CD14-positive monocyte (primary cell): ENCODE data around the gene C1QTNF1. TPM values are rescaled to one million over a fixed set of nuclear protein-coding genes. Genes with fewer than 3 reads are reported as not detected.

Source experiments
- DNase-seq, 3 donors: peaks; one replicate each; pipeline ENCODE4 v3.0.0-alpha.2; 2011 to 2022
- H2AFZ ChIP-seq: 2 replicates; pipeline ENCODE4 v1.6.0; 2012; ENCODE audit warnings: mild to moderate bottlenecking, low read depth, low read length, inconsistent platforms; ENCODE audit not compliant: insufficient read depth, poor library complexity, severe bottlenecking
- H3K27ac ChIP-seq, 2 donors: 1 replicate in 1 of 2; 2 replicates in 1 of 2; pipeline ENCODE4 v1.5.1; 2012 to 2013; ENCODE audit warnings: low read length in 2 of 2, control low read depth in 1 of 2, inconsistent platforms in 1 of 2, low read depth in 1 of 2, mild to moderate bottlenecking in 1 of 2
- H3K27me3 ChIP-seq, 2 donors: one replicate each; pipeline versions ENCODE4 v1.6.0 to v1.6.1; 2011 to 2013; ENCODE audit warnings: low read length in 2 of 2; ENCODE audit not compliant: control insufficient read depth in 2 of 2, insufficient read depth in 2 of 2
- H3K36me3 ChIP-seq, 2 donors: replicated peaks in 1 of 2; 1 replicate in 1 of 2; 2 replicates in 1 of 2; pipeline versions ENCODE4 v1.5.1 to v1.6.1; 2012 to 2013; ENCODE audit warnings: low read length in 2 of 2, control low read depth in 1 of 2, inconsistent platforms in 1 of 2, mild to moderate bottlenecking in 1 of 2; ENCODE audit not compliant: insufficient read depth in 2 of 2, control insufficient read depth in 1 of 2
- H3K4me1 ChIP-seq, 2 donors: 1 replicate in 1 of 2; 2 replicates in 1 of 2; pipeline versions ENCODE4 v1.5.1 to v1.6.1; 2012 to 2013; ENCODE audit warnings: low read length in 2 of 2, control low read depth in 1 of 2, inconsistent platforms in 1 of 2, mild to moderate bottlenecking in 1 of 2, moderate library complexity in 1 of 2; ENCODE audit not compliant: insufficient read depth in 2 of 2, control insufficient read depth in 1 of 2
- H3K4me2 ChIP-seq: replicated peaks from 2 replicates; pipeline ENCODE3; 2012; ENCODE audit warnings: low read length, moderate library complexity, mild to moderate bottlenecking; ENCODE audit not compliant: poor library complexity, severe bottlenecking; ENCODE audit errors: extremely low read depth
- H3K4me3 ChIP-seq, 3 experiments: fragments of 200-600 bp in 1 of 3; sonication (generic) in 1 of 3; replicated peaks in 1 of 3; 1 replicate in 2 of 3; 2 replicates in 1 of 3; pipeline ENCODE4 v1.5.1; 2011 to 2013; ENCODE audit warnings: low read length in 3 of 3, mild to moderate bottlenecking in 3 of 3, control low read depth in 2 of 3, low read depth in 2 of 3, inconsistent platforms in 1 of 3, moderate library complexity in 1 of 3
- H3K79me2 ChIP-seq: 2 replicates; pipeline ENCODE4 v1.6.0; 2012; ENCODE audit warnings: mild to moderate bottlenecking, control low read depth, inconsistent platforms, low read length, moderate library complexity; ENCODE audit not compliant: insufficient read depth
- H3K9ac ChIP-seq: 2 replicates; pipeline ENCODE4 v1.6.0; 2017; ENCODE audit warnings: low read length, mild to moderate bottlenecking; ENCODE audit not compliant: insufficient read depth, poor library complexity, severe bottlenecking
- H3K9me3 ChIP-seq, 2 donors: replicated peaks in 1 of 2; 1 replicate in 1 of 2; 2 replicates in 1 of 2; pipeline versions ENCODE4 v1.5.1 to v1.6.1; 2012 to 2013; ENCODE audit warnings: low read length in 2 of 2, control low read depth in 1 of 2; ENCODE audit not compliant: control insufficient read depth in 1 of 2, insufficient read depth in 1 of 2
- H4K20me1 ChIP-seq: 2 replicates; pipeline ENCODE4 v1.6.0; 2012; ENCODE audit warnings: mild to moderate bottlenecking, low read length, control low read depth, moderate library complexity; ENCODE audit not compliant: insufficient read depth
- H3K27ac Mint-ChIP-seq, 7 donors: one replicate each; pipeline ENCODE4 v1.8.0; 2020; ENCODE audit warnings: mild to moderate bottlenecking in 7 of 7, mixed read lengths in 7 of 7, moderate library complexity in 6 of 7, inconsistent platforms in 2 of 7
- H3K27me3 Mint-ChIP-seq, 3 donors: one replicate each; pipeline ENCODE4 v1.8.0; 2021 to 2022; ENCODE audit warnings: low read depth in 3 of 3, mild to moderate bottlenecking in 3 of 3, mixed read lengths in 3 of 3, moderate library complexity in 3 of 3, inconsistent platforms in 1 of 3
- H3K36me3 Mint-ChIP-seq, 2 donors: one replicate each; pipeline ENCODE4 v1.8.0; 2020; ENCODE audit warnings: mixed read lengths in 2 of 2, inconsistent platforms in 1 of 2, mild to moderate bottlenecking in 1 of 2
- H3K4me1 Mint-ChIP-seq: one replicate; pipeline ENCODE4 v1.8.0; 2020; ENCODE audit warnings: mild to moderate bottlenecking, mixed read lengths
- H3K4me3 Mint-ChIP-seq, 2 donors: one replicate each; pipeline ENCODE4 v1.8.0; 2020; ENCODE audit warnings: mild to moderate bottlenecking in 2 of 2, mixed read lengths in 2 of 2, moderate library complexity in 1 of 2
- H3K9me3 Mint-ChIP-seq, 7 donors: one replicate each; pipeline ENCODE4 v1.8.0; 2020 to 2022; ENCODE audit warnings: mixed read lengths in 7 of 7, mild to moderate bottlenecking in 6 of 7, moderate library complexity in 6 of 7, inconsistent platforms in 2 of 7
- WGBS: methylation state at CpG from one replicate; pipeline ENCODE4 v1.1.5; 2013; ENCODE audit warnings: missing lambda C conversion rate; ENCODE audit not compliant: insufficient coverage; 5-methylcytosine and 5-hydroxymethylcytosine counted together
- intact Hi-C, 2 donors: fragments of 100-400 bp; cut with micrococcal nuclease; formaldehyde crosslinking; loops; one replicate each; pipeline versions ENCODE4 v1.15.0 to v1.15.1; 2023
- polyA plus RNA-seq, 3 donors: library from polyadenylated mRNA; depleted of rRNA in 1 of 3; unstranded in 2 of 3; stranded (reverse) in 1 of 3; fragments of 300-500 nt in 2 of 3; fragments of >200 nt in 1 of 3; fragmentation: Illumina TruSeq in 2 of 3; gene quantifications; 1 replicate in 2 of 3; 2 replicates in 1 of 3; pipeline ENCODE4 v1.2.3, GENCODE V29; 2012 to 2021
- TF ChIP-seq, protein P1 (sequence below): fragments of 200-600 bp; IDR thresholded peaks from one replicate; pipeline ENCODE4 v1.8.0; 2022; ENCODE audit warnings: antibody characterized with exemption, mild to moderate bottlenecking

Gene C1QTNF1
- polyA plus RNA-seq, 3 donors, result not detected

DNA sequence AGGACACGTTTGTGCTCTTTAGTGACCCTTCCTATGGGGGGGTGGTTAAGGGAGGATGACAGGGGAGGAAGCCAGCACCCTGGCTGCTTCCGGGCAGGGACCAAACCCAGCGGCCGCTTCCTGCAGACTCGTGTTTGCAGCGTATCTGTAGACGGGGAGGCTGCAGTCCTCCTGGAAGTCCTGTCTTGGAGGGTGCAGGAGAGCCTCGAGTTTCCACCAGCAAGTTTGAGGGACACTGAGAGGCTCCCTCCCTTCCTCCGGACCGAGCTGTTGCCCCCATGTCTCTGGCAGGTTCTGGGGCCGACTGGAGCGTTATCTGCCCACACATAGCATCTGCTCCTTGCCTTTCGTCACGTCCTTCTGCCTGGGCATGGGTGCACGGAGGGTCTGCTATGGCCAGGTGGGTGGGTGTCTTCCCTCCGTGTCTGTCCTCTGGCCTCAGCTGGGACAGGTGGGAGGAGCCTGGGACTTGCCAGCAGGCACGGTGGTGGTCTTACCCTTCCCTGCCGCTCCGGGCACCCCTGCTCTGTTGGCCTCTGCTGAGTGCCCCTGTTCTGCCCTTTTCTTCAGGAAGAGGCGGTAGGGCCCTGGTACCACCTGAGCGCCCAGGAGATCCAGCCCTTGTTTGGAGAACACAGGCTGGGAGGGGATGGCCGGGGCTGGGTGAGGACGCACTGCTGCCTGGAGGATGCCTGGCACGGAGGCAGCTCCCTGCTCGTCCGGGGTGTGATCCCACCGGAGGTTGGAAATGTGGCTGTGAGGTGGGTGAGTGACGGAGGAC is 59.4 kb downstream of the C1QTNF1 start:
- H3K36me3 Mint-ChIP-seq, result peaks cover 67 to 90% of the 10 kb centered on the region in 2 donors
- H3K9ac ChIP-seq, result no peak overlapping the region
- intact Hi-C loops, result loop anchor here (2.0 to 5.0 kb wide), 2 partner anchors 36 to 37 kb away; no protein-coding TSS in a partner anchor
- H3K27me3 Mint-ChIP-seq, result no peaks in the 10 kb centered on the region
- H3K79me2 ChIP-seq, result no peaks in the 10 kb centered on the region
- no peaks in the 10 kb centered on the region for H3K4me1 Mint-ChIP-seq
- H3K4me3 ChIP-seq, result no peak overlapping the region
- H3K4me2 ChIP-seq, result no peak overlapping the region
- peaks cover 35% of the 10 kb centered on the region for H4K20me1 ChIP-seq
- TF ChIP-seq, protein P1, sequence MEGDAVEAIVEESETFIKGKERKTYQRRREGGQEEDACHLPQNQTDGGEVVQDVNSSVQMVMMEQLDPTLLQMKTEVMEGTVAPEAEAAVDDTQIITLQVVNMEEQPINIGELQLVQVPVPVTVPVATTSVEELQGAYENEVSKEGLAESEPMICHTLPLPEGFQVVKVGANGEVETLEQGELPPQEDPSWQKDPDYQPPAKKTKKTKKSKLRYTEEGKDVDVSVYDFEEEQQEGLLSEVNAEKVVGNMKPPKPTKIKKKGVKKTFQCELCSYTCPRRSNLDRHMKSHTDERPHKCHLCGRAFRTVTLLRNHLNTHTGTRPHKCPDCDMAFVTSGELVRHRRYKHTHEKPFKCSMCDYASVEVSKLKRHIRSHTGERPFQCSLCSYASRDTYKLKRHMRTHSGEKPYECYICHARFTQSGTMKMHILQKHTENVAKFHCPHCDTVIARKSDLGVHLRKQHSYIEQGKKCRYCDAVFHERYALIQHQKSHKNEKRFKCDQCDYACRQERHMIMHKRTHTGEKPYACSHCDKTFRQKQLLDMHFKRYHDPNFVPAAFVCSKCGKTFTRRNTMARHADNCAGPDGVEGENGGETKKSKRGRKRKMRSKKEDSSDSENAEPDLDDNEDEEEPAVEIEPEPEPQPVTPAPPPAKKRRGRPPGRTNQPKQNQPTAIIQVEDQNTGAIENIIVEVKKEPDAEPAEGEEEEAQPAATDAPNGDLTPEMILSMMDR, result no peak
- no peak for DNase-seq
- H3K4me1 ChIP-seq, result no peaks in the 10 kb centered on the region
- no peak overlapping the region for H2AFZ ChIP-seq
- H3K27ac ChIP-seq, result no peak overlapping the region
- 96% methylated on average over 20 of the region's 28 CpGs for WGBS
- no peaks in the 10 kb centered on the region for H3K9me3 Mint-ChIP-seq
- H3K36me3 ChIP-seq, result peaks cover 73 to 89% of the 10 kb centered on the region in 2 donors
- no peaks in the 10 kb centered on the region for H3K9me3 ChIP-seq
- no peak overlapping the region for H3K4me3 Mint-ChIP-seq
- no peaks in the 10 kb centered on the region for H3K27me3 ChIP-seq
- H3K27ac Mint-ChIP-seq, result peak overlapping the region in 1 of 7 donors; percentile 78

DNA sequence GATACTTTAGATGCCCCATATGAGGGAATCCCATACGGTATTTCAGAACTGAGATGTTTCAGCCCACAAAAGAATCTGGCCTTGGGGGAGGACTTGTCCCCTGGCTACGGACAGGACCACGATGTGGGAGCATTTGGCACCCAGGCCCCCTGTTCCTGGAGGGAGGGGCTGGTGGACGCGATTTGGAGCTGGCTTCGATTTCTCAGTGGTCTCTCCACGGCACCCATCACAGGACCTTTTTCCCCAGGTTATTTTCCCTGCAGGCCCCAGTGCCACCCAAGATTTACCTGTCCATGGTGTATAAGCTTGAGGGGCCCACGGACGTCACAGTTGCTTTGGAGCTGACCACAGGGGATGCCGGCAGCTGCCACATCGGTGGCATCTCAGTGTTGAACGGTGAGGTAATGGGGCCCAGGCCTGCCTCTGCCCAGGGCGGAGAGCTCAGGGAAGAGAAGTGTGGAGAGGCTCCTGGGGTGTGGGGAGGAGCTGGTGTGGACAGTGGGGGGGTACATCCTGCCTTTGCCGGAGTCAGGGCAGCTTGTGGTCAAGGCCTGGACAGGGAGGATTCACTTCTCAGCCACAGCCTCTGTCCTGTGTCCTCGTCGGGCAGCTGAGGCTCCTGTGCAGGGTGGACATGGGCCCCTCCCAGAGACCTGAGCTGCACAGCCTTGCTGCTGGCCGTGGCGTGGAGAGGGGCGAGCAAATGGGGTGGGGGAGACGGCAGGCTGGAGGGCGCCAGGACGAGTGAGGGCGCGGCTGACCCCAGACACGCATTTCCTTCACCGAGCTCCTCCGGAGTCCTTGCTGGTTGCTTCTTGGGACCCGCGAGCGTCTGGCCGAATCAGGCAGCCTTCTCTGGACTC is 60.6 kb downstream of the C1QTNF1 start:
- peaks cover 62 to 77% of the 10 kb centered on the region in 2 donors for H3K36me3 ChIP-seq

More for the DNA sequence above, 60.6 kb downstream of the C1QTNF1 start:
- intact Hi-C loops, result loop anchor here in 1 of 2 donors (5.0 kb wide), 1 partner anchor 37 kb away; no protein-coding TSS in a partner anchor
- Mint-ChIP-seq H3K4me3 (no peak overlapping the region), H3K36me3 (peaks cover 58 to 82% of the 10 kb centered on the region in 2 donors), H3K4me1 (no peaks in the 10 kb centered on the region), H3K27me3 (no peaks in the 10 kb centered on the region), H3K27ac (no peak overlapping the region), H3K9me3 (no peaks in the 10 kb centered on the region)
- Histone ChIP-seq H2AFZ (no peak overlapping the region), H3K4me2 (no peak overlapping the region), H3K79me2 (no peaks in the 10 kb centered on the region), H3K27me3 (no peaks in the 10 kb centered on the region), H3K4me1 (no peaks in the 10 kb centered on the region), H3K4me3 (no peak overlapping the region), H3K9me3 (no peaks in the 10 kb centered on the region), H3K27ac (no peak overlapping the region), H4K20me1 (peaks cover 38% of the 10 kb centered on the region), H3K9ac (no peak overlapping the region)
- 97% methylated on average over 24 of the region's 31 CpGs for WGBS
- no peak for DNase-seq
- TF ChIP-seq, protein P1, result no peak
